K562 (cell line): ENCODE results near the gene KPNB1. TPM values are rescaled to one million over a fixed set of nuclear protein-coding genes. Genes with fewer than 3 reads are reported as not detected.

ENCODE experiments used
- BCL6 ChIP-seq: fragments of 250-450 bp; sonication (Bioruptor Pico); IDR thresholded peaks from 2 replicates; pipeline ENCODE4 v1.4.0; 2020
- CEBPB ChIP-seq: fragments of 450-650 bp; IDR thresholded peaks from 2 replicates; pipeline ENCODE4 v1.6.1; 2016; ENCODE audit warnings: missing genetic modification characterization, missing compliant biosample characterization
- CEBPG ChIP-seq, 3 experiments: fragments of 200-800 bp in 1 of 3; sonication (Bioruptor generic) in 1 of 3; sonication (generic) in 1 of 3; formaldehyde crosslinking in 1 of 3; IDR thresholded peaks in 2 of 3; conservative IDR thresholded peaks in 1 of 3; 2 replicates each; pipeline versions ENCODE4 v1.6.1 to v1.8.0; 2016 to 2022; ENCODE audit warnings: missing compliant biosample characterization in 2 of 3, missing genetic modification characterization in 2 of 3, mild to moderate bottlenecking in 1 of 3, missing genetic modification reagents in 1 of 3
- E2F5 ChIP-seq: sonication (generic); formaldehyde crosslinking; IDR thresholded peaks from 2 replicates; pipeline ENCODE4 v1.8.0; 2022; ENCODE audit warnings: mild to moderate bottlenecking, missing genetic modification reagents
- JUND ChIP-seq, 2 experiments: IDR thresholded peaks; 2 replicates in 1 of 2; 3 replicates in 1 of 2; pipeline ENCODE4 v1.6.1; 2011; ENCODE audit warnings: borderline replicate concordance in 2 of 2, low read depth in 2 of 2, low read length in 2 of 2, improper control_type of control experiment in 1 of 2, missing biosample characterization in 1 of 2, missing genetic modification characterization in 1 of 2, missing genetic modification reagents in 1 of 2
- L3MBTL2 ChIP-seq: fragments of 450-650 bp; IDR thresholded peaks from 2 replicates; pipeline ENCODE4 v1.6.1; 2016; ENCODE audit warnings: mild to moderate bottlenecking, moderate library complexity
- MTF1 ChIP-seq: fragments of 250-450 bp; sonication (Bioruptor Pico); IDR thresholded peaks from 2 replicates; pipeline ENCODE4 v1.9.0; 2021; ENCODE audit warnings: moderate library complexity, mild to moderate bottlenecking, inconsistent platforms, borderline replicate concordance
- NONO ChIP-seq, 2 experiments: fragments of 200-400 bp in 1 of 2; fragments of 450-650 bp in 1 of 2; formaldehyde crosslinking in 1 of 2; IDR thresholded peaks; 2 replicates each; pipeline ENCODE4 v1.6.1; 2017; ENCODE audit warnings: low read depth in 2 of 2, mild to moderate bottlenecking in 2 of 2, moderate library complexity in 2 of 2, low read length in 1 of 2
- NR2C2 ChIP-seq, 2 experiments: fragments of 200-800 bp in 1 of 2; sonication (Bioruptor generic) in 1 of 2; sonication (generic) in 1 of 2; formaldehyde crosslinking in 1 of 2; IDR thresholded peaks; 2 replicates each; pipeline versions ENCODE4 v1.6.1 to v1.8.0; 2016 to 2022; ENCODE audit warnings: mild to moderate bottlenecking in 1 of 2, missing compliant biosample characterization in 1 of 2, missing genetic modification characterization in 1 of 2, missing genetic modification reagents in 1 of 2
- RBM39 ChIP-seq: fragments of 200-400 bp; formaldehyde crosslinking; optimal IDR thresholded peaks from 2 replicates; pipeline ENCODE3; 2018; ENCODE audit warnings: low read depth, low read length
- SIRT6 ChIP-seq: IDR thresholded peaks from one replicate; pipeline ENCODE4 v1.6.1; 2012; ENCODE audit warnings: low read depth, mild to moderate bottlenecking, control low read depth, inconsistent platforms, low read length, moderate library complexity
- SREBF2 ChIP-seq: sonication (generic); formaldehyde crosslinking; IDR thresholded peaks from 2 replicates; pipeline ENCODE4 v1.4.0; 2020; ENCODE audit warnings: mild to moderate bottlenecking, missing genetic modification reagents
- STAT6 ChIP-seq: sonication (generic); formaldehyde crosslinking; IDR thresholded peaks from 2 replicates; pipeline ENCODE4 v1.8.1; 2023; ENCODE audit warnings: mild to moderate bottlenecking, missing genetic modification reagents
- XRCC3 ChIP-seq: fragments of 450-650 bp; IDR thresholded peaks from 2 replicates; pipeline ENCODE4 v1.6.1; 2017; ENCODE audit warnings: mild to moderate bottlenecking, moderate library complexity
- ZBED1 ChIP-seq: IDR thresholded peaks from 2 replicates; pipeline ENCODE4 v1.6.1; 2014
- ZBTB17 ChIP-seq: fragments of 450-650 bp; formaldehyde crosslinking; IDR thresholded peaks from 2 replicates; pipeline ENCODE4 v1.4.0; 2020; ENCODE audit warnings: mild to moderate bottlenecking
- ZC3H4 ChIP-seq: sonication (generic); formaldehyde crosslinking; IDR thresholded peaks from 2 replicates; pipeline ENCODE4 v1.9.0; 2021; ENCODE audit warnings: missing genetic modification reagents, borderline replicate concordance
- ZKSCAN3 ChIP-seq: fragments of 250-450 bp; sonication (Bioruptor Pico); IDR thresholded peaks from 2 replicates; pipeline ENCODE4 v1.4.0; 2020
- ZNF134 ChIP-seq: fragments of 250-450 bp; sonication (Bioruptor Pico); conservative IDR thresholded peaks from 2 replicates; pipeline ENCODE4 v1.4.0; 2020
- ZNF696 ChIP-seq: fragments of 250-450 bp; sonication (Bioruptor Pico); conservative IDR thresholded peaks from 2 replicates; pipeline ENCODE4 v1.4.0; 2020; ENCODE audit warnings: mild to moderate bottlenecking, moderate library complexity
- ZNF766 ChIP-seq: fragments of 200-800 bp; sonication (Bioruptor generic); conservative IDR thresholded peaks from 2 replicates; pipeline ENCODE4 v1.6.1; 2016; ENCODE audit warnings: missing genetic modification characterization, missing compliant biosample characterization
- polyA plus RNA-seq, 8 experiments: library from polyadenylated mRNA; depleted of rRNA in 4 of 8; stranded (reverse) in 5 of 8; unstranded in 3 of 8; fragments of >200 nt; fragmentation: Nextera tagmentation in 2 of 8; fragmentation: Illumina TruSeq in 1 of 8; extraction: Ambion mirVana in 2 of 8; extraction: Trizol in 1 of 8; gene quantifications; 2 replicates each; pipeline versions ENCODE4 v1.2.1 to v1.2.3, GENCODE V29; 2011 to 2014; ENCODE audit warnings: inconsistent platforms in 1 of 8, missing spikeins in 1 of 8
- total RNA-seq, 7 experiments: library from RNA; depleted of rRNA in 6 of 7; stranded (reverse); fragments of >200 nt in 6 of 7; fragmentation: Illumina TruSeq in 2 of 7; extraction: Trizol in 2 of 7; gene quantifications; 2 replicates each; pipeline versions ENCODE4 v1.2.1 to v1.2.3, GENCODE V29; 2011 to 2021; ENCODE audit warnings: low replicate concordance in 1 of 7
- TF ChIP-seq, protein P1 (sequence below): sonication (generic); formaldehyde crosslinking; IDR thresholded peaks from 2 replicates; pipeline ENCODE4 v1.9.0; 2022; ENCODE audit warnings: mild to moderate bottlenecking, missing genetic modification reagents

The KPNB1 gene
- total and polyA plus RNA-seq, 9 of the 15 experiments (the other 6 are each of a cell fraction or from before 2014, with no cell fraction given) = 154 to 622 (median 354) TPM

GRCh38 chr17:47649153-47649971, at the start of gene KPNB1 (continued):
- no peak for TF ChIP-seq NONO (IDR thresholded peaks at IDR 0.05; ENCODE audit: low read depth in 2 of 2, low read length in 1 of 2)
- no peak for TF ChIP-seq ZNF696 (CRISPR knock-in tag)
- peak; percentile 63 for TF ChIP-seq ZNF766 (CRISPR knock-in tag)
- TF ChIP-seq ZBED1 = no peak
- TF ChIP-seq CEBPG (CRISPR knock-in tag; IDR thresholded peaks at IDR 0.05) = peak; percentile 71; the same call in 1 of the 2 replicates
- TF ChIP-seq CEBPG (tag; conservative IDR thresholded peaks at IDR 0.05 in 1 of 2, IDR thresholded peaks at IDR 0.05 in 1 of 2) = peak; percentile 20 to 39; a peak in 2 of 4 replicates
- no peak; the same call in 1 of the 2 replicates for TF ChIP-seq SREBF2 (CRISPR knock-in tag)
- TF ChIP-seq ZC3H4 (CRISPR knock-in tag) = no peak
- no peak for TF ChIP-seq STAT6 (CRISPR knock-in tag)
- TF ChIP-seq JUND (IDR thresholded peaks at IDR 0.05; ENCODE audit: borderline replicate concordance, low read depth, low read length) = peak; percentile 64
- TF ChIP-seq JUND (tag; IDR thresholded peaks at IDR 0.05; ENCODE audit: borderline replicate concordance, low read depth, low read length) = peak; percentile 50; the same call in 1 of the 3 replicates
- peak; percentile 99 for TF ChIP-seq L3MBTL2
- TF ChIP-seq, protein P1, sequence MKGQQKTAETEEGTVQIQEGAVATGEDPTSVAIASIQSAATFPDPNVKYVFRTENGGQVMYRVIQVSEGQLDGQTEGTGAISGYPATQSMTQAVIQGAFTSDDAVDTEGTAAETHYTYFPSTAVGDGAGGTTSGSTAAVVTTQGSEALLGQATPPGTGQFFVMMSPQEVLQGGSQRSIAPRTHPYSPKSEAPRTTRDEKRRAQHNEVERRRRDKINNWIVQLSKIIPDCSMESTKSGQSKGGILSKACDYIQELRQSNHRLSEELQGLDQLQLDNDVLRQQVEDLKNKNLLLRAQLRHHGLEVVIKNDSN (CRISPR knock-in tag) = peak; percentile 73
- no peak for TF ChIP-seq MTF1 (CRISPR knock-in tag)
- TF ChIP-seq E2F5 (CRISPR knock-in tag) = peak; percentile 86
- no peak for TF ChIP-seq BCL6
- TF ChIP-seq XRCC3 = no peak
- TF ChIP-seq NR2C2 (CRISPR knock-in tag; IDR thresholded peaks at IDR 0.05) = peak; percentile 13; the same call in 1 of the 2 replicates
- TF ChIP-seq NR2C2 (tag; IDR thresholded peaks at IDR 0.05) = peak; percentile 81
- TF ChIP-seq ZNF134 (CRISPR knock-in tag) = no peak; the same call in 1 of the 2 replicates
- peak; percentile 43 for TF ChIP-seq ZBTB17 (CRISPR knock-in tag)
- no peak for TF ChIP-seq ZKSCAN3 (CRISPR knock-in tag)
- TF ChIP-seq CEBPB (tag) = peak; percentile 85
- TF ChIP-seq SIRT6 = no peak
- TF ChIP-seq RBM39 = no peak
